Daoy (cell line): ENCODE results near the gene SRA1. TPM values are rescaled to one million over a fixed set of nuclear protein-coding genes. Genes with fewer than 3 reads are reported as not detected.
"Not testable (repeated sequence)": the region's sequence is repeated elsewhere in the genome, so short reads cannot be mapped to it uniquely, and the experiment has no call there.

Experiments
- DNase-seq: peaks from one replicate; pipeline ENCODE4 v3.0.0-alpha.2; 2015; ENCODE audit warnings: low read depth
- total RNA-seq: library from RNA; depleted of rRNA; stranded (reverse); fragments of >200 nt; shearing (Covaris generic); gene quantifications from 2 replicates; pipeline ENCODE4 v1.2.3, GENCODE V29; 2014; rRNA removed

Gene SRA1
- total RNA-seq = 59.0 and 60.4 TPM in 2 replicates

DNA sequence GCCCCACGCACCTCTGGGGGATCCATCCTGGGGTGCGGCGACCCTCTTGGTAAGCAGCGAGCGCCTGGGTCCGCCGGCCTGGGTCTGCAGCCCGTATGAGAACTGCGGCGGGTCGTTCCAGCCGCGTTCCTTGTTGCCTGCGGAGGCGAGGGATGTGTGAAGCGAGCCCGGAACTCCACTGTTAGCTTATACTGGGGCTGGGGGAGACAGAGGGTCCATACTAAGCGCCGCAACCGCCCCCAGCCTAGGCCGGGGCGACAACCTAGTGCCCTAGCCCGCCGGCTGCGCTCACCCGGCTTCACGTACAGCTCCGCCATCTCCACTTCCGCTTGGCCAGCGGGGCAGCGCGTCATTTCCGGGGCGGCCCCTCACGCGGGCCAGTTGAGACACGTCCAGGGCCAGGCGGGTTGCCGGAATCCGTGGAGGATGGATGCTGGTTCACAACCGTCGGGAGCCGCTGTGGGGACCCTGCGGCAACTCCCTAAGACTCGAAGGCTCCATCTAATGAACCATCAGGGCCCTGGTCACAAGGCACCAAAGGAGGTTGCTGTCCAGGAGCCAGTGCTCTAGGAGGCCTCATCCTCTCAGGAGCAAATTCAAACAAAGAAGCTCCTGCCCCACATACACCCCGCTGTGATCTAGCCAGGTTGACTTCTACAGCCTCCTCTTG is at the start of gene SRA1:
Gene SRA1 (minus strand): TSS at position 338 of the 670 bp plus-strand sequence. CDS start 21 bp downstream, at position 317.
- peak; percentile 97 for DNase-seq

DNA sequence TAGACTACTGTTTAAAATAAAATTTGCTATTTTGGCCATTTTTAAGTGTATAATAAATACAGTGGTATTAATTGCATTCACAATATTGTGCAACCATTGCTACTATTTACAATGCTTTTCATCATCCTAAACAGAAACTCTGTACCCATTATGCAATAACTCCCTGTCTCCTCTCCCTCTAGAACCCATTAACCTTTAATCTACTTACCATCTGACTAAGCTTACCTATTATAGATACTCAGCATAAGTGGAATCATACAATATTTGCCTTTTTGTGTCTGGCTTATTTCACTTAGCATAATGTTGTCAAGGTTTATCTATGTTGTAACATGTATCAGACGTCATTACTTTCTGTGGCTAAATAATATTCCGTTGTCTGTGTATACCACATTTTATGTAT is 49.8 kb upstream of the SRA1 start:
- no peak for DNase-seq

DNA sequence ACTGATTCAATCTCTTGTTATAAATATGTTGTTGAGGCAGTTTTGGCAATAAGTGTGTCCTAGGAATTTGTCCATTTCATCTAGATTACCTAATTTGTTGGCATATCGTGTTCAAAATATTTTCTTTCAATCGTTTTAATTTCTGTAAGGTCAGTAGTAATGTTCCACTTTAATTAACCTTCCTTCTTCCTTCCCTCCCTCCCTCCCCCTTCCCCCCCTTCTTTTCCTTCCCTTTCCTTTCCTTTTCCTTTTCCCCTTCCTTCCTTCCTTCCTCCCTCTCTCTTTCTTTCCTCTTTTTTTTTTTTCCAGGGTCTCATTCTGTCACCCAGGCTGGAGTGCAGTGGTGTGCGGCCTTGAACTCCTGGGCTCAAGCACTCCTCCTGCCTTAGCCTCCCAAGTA is 48.6 kb upstream of the SRA1 start:
- no peak for DNase-seq

DNA sequence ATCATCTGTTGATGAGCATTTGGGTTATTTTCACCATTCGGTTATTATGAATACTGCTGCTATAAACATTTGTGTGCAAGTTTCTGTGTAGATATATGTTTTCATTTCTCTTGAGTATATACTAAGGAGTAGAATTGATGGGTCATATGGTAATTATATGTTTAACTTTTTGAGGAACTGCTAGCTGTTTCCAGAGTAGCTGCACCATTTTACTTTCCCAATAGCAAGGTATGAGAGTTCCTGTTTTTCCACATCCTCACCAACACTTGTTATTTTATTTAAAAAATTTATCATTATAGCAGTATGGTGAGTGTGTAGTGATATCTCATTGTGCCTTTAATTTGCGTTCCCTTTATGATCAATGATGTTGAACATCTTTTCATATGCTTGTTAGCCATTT is 46.5 kb upstream of the SRA1 start:
- DNase-seq = no peak

DNA sequence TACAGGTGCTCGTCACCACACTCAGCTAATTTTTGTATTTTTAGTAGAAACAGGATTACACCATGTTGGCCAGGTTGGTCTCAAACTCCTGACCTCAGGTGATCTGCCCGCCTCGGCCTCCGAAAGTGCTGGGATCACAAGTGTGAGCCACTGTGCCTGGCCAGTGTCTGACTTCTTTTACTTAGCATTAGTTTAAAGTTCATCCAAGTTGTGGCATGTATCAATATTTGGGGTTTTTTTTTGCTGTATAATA is 46.1 kb upstream of the SRA1 start:
- DNase-seq = not testable (repeated sequence)

DNA sequence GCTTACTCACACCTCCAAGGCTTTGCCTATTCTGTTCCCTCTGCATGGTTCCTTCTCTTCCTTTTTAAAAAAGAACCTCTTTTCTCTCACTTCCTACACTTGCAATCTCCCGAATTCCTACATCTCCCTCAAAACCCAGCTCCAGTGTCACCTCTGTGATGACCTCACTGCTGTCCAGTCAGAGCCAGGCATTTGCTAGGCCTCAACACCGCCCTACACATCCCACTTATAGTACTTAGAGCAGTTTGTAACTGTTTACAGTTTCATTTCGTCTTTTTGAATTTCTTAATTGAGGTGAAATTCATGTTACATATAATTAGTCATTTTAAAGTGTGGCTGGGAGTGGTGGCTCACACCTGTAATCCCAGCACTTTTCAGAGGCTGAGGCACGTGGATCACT is 44.9 kb upstream of the SRA1 start:
- no peak for DNase-seq

DNA sequence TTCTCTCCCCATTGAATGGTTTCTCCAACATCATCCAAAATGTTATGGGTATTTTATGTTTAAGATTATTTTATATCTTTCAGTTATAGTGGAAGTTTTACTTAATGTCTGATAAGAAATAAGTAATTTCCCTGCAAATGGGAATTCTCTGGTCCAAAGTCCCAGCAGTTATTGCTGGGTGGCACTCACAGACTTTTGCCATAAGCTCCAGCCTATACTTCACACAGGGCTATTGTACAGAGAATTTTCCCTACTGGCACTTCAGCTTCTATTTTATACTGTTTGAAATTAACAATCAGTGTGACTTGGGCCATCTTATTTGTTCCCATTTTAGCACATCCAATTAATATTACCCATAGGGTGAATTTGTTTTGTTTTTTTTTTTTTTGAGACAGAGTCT is 42.8 kb upstream of the SRA1 start:
- DNase-seq = no peak

DNA sequence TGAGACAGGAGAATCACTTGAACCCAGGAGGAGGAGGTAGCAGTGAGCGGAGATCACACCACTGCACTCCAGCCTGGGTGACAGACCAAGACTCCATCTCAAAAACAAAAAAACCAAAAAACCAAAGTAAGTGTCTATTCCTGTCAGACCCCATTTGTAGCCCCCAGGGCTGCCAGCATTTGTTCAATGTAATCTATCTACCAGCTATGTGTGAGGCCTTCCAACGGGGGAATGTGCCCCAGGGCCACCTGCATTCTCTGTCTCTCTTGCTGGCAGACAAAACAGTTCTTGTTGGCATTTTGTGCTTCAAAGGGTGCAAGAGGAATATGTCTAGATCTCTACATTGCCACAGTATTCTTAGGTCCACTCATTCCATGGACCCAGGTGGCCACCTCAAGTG is 41.6 kb upstream of the SRA1 start:
- DNase-seq = no peak

DNA sequence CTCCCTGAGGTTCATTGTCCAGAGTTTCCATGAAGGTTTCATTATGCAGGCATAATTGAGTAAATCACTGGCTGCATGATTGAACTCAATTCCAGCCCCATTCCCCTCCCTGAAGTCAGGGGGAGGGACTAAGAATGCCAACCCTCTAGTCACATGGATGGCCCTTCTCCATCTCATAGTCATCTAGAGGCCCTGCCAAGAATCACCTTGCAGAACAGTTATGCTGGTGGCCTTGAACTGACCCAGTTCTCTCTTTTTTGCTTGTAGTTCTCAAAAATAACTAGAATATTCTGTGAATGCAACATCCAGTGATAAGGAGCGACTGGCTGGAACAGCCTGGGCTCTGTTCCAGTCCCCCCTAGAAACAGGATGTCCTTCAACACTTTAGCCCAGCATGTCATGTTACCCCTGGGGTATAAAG is 39.1 kb upstream of the SRA1 start:
- no peak for DNase-seq

DNA sequence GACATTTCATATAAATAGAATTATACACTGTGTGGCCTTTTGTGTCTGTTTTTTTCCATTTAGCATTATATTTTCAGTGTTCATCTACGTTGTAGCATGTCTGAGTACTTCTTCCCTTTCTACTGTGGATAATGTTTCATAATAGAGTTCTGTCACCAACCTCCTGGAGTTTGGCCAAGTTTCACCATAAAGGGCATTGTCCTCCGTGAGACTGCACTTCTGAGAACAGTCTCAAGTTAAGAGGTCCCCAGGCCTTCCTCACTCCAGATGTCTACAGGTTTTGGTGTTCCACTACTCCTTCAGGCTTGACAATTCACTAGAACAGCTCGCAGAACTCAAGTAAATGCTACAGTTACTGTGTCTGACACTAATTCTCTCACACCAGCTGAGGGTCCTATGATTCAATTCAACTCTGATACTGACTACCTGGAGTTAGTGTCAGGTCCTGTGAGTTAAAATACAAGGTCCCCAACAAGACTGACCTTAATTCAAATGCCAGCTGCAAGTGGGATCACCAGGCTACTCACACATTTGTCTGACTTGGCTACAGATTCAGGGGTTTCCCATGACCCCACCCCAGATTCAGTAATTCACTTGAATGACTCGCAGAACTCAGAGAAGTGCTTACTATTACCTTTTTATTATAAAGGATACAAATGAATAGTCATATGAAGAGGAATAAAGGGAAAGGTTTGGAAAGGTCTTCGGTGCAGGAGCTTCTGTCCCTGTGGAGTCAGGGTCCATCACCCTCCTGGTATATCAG is 38.4 kb upstream of the SRA1 start:
- no peak for DNase-seq

DNA sequence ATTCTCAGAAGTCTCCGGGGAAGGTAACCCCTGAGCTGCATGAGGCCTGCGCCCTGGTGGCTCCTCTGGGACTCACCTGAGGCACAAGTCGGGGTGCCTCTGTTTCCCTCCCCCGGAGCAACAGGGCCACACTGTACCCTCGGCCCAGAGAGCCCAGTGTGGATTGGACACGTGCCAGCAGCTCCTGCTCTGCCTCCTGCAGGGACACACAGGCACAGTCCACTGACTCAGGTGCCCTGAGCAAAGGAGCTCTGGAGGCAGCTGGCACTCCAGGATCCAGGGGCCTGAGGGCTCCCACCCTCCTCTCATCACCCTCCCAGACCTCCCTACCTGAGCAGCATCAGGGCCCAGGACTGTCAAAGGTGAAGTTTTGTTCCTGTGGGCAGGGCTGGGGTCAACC is 36.9 kb upstream of the SRA1 start:
- no peak for DNase-seq

DNA sequence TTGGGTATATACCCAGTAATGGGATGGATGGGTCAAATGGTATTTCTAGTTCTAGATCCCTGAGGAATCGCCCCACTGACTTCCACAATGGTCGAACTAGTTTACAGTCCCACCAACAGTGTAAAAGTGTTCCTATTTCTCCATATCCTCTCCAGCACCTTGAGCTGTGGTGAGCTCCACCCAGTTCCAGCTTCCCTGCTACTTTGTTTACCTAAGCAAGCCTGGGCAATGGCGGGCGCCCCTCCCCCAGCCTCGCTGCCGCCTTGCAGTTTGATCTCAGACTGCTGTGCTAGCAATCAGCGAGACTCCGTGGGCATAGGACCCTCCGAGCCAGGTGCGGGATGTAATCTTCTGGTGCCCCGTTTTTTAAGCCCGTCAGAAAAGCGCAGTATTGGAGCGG is 35.8 kb upstream of the SRA1 start:
- not testable (repeated sequence) for DNase-seq

DNA sequence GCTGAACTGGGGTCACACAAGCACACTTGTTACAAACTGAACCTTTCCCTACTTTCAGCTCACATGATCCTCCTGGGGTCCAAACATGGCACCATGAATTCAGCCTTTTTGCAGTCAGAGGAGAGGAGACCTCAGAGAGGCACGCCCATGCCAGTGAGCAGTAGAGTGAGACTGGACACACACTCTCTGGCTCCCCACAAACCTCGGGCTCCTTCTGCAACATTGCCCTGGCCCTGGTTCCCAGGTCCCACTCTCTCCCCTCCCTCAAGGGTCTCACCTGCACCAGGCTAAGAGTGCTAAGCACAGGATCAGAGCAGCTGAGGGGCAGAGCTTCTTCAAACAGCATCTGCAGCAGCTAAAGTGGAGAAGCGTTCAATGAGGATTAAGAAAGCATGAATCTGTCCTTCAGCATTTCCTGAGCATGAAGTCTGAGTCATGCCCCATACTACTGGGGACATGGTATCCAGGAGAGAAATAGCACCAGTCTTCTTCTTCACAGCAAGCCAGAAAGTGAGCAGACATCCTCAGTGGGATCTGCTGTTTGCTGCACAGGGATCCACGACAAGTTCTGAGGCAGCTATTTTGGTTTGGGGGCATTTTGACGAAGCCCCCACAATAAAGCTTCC is 34.6 kb upstream of the SRA1 start:
- peak; percentile 35 for DNase-seq

DNA sequence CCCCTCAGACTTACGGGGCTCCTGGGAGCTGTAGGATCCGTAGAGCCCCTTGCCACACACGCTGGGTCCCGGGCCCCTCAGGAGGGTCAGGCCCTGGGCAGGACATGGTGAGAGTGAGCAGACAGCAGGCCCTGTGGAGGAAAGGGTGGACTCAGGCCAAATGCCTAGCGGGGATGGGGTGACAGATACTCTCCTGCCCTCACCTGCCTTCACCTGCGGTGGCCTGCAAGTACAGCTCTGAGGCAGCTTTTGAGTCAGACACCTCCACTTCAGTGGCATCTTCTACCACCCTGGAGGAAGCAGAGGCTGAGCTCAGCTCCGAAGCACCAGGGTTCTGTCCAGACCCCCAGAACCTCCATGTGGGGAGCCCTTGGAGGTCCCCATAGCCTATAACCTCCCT is 33.6 kb upstream of the SRA1 start:
- no peak for DNase-seq

DNA sequence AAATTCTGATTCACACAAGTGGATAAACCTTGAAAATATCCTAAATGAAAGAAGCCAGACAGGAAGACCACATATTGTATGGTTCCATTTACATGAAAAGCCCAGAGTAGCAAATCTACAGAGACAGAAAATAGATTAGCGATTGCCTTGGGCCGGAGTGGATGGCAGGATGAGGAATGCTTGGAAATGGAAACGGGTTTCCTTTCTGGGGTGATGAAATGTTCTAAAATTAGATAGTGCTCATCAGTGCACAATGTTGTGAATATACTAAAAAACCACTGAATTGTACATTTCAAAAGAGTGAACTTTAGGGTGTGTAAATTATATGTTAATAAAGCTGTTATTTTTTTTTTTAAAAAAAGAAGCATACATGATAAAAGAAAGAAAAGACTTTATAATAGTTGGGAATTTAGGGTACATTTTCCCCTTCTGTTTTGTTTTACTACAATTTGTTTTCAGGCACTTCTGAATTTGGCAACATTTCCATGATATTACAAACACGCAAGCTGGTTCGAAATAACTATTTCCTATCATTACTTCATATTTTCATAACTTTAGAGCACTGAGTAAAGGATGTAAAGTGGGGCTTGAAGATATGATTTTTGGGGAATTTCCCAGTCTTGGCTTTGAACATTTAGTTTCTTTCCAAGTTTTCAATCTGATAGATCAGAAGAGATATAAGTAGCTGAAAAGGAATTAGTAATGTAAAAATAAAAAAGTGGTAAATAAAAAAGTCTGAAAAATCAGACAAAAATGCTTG is 31.2 kb upstream of the SRA1 start:
- DNase-seq = no peak

DNA sequence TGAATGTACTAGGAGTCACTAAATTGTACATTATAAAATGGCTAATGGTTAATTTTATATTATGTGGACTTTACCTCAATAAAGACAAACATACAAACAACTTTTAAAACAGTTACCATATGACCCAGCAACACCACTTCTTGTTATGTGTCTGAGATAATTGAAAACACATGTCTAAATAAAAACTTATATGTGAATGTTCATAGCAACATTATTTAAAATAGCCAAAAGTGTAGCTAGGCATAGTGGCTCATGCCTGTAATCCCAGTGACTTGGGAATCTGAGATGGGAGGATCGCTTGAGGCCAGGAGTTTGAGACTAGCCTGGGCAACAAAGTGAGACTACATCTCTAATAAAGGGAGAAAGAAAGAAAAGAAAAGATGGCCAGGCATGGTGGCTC is 30.2 kb upstream of the SRA1 start:
- no peak for DNase-seq

DNA sequence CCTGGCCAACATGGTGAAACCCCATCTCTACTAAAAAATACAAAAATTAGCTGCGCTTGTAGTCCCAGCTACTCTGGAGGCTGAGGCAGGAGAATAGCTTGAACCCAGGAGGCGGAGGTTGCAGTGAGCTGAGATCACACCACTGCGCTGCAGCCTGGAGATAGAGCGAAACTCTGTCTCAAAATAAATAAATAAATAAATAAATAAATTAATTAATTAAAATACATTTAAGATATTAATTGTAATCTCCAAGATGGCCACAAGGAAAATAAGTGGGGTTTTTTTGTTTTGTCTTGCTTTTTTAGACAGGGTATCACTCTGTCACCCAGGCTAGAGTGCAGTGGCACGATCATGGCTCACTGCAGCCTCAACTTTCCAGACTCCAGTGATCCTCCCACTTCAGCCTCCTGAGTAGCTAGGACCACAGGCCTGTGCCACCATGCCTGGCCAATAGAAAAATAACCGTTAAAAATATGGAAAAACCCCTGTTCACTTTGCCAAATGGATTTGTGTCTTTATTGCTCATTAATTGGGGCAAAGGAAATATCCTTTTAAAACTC is 22.0 kb upstream of the SRA1 start:
- DNase-seq = not testable (repeated sequence)

DNA sequence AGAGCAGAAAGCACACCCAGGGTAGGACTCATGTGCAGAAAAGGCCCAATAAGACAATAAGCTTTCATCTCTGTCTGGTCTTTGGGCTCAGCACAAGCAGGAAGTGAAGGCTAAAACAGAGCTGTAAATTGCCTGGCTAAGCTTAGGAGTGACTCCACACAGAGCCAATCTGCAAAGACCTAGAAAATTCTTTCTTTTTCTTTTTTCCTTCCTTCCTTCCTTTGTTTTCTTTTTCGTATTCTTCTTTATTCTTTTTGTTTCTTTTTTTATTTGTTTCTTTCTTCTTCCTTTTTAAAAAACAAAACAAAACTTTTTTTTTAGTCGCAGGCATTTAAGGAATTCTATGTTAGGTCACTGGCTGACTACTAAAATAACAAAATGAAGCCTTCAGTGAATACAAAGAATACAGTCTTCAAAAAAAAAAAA is 19.5 kb upstream of the SRA1 start:
- no peak for DNase-seq

DNA sequence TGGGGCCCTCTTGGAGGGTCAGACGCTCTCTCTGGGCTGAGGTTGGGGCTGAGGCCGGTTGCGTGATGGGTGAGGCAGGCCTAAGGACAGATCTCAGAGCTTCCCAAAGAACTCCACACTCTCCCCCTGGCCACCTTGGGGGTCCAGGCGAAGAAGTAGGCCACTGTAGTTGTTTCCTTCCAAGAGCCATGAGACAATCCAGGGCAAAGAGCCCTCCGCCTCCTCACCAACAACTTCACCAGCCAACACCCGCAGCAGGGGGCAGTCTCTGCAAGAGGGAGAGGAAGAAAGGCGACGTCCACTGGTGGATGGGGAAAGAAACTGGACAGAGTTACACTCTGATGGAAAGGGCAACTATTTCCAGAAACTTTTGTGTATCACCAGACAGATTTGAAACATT is 18.0 kb upstream of the SRA1 start:
- peak; percentile 64 for DNase-seq

DNA sequence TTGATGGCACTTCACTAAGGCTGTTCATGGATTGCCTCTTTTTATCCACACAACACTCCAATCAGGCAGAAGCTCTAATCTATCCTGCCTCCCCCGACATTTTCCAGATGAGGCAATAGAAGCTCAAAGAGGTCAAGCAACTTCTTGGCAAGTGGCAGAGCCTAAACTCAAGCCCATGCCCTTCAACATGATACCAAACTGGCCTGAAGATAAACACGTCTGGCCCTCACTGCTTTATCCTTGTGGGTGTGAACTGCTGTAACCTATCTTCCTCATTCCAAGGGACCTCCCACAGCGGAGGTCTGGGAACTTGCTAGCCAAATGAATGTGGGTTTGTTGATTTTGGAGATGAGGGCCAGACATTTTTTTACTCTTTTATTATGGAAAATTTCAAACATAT is 16.9 kb upstream of the SRA1 start:
- no peak for DNase-seq

DNA sequence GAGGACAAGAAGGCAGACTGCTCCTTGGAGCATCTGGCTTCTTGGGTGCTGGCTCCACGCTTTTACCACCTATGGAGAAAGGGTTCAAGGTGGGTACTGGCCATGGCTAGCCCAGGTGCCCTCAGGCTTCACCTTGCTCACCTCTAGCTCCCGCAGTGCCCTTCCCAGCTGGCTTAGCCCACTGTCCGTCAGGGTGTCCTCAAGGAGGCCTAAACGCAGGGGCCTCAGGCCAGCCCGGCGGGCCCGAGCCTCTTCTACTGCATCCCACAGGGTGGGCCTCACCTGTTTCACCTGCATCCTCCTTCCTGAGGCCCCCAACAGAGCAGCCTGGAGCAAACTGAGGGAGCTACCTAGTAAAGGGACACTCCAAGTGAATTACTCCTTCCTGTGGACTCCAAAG is 16.4 kb upstream of the SRA1 start:
- DNase-seq = no peak

DNA sequence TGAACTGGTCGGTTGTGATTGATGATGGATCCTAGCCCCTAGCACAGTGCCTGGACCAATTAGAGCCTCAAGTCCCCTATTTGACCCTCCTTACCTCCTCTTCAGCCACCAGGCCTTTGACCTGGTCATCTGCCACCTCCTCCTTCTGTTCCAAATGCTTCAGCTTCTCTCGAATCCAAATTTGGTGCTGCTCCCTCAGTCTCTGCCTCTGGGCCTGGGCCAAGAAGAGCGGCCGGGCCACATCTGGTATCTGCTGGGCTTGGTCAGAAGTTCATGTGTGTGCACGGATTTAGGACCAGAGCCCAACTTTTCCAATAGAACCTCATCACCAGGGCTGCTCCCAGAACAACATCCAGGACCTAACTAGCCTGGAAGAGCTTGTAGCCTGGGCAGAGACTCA is 13.8 kb upstream of the SRA1 start:
- DNase-seq = no peak
